ENCODE data around the gene SLC22A13. TPM values are rescaled to one million over a fixed set of nuclear protein-coding genes. Genes with fewer than 3 reads are reported as not detected.

SLC22A13 gene
- polyA plus RNA-seq, 1 experiment = 0.15 TPM

GRCh38 chr3:38250198-38250597 lies 15.4 kb upstream of the SLC22A13 start:
- H3K4me3 ChIP-seq (ENCODE audit: low read depth, low read length) = no peak overlapping the region
- no peaks in the 10 kb centered on the region for H3K27me3 ChIP-seq (ENCODE audit: control insufficient read depth, insufficient read depth, low read length)
- CTCF ChIA-PET = interaction anchor here (1.2 kb wide), 1 partner anchor 134 kb away, joined by 3 read pairs; no protein-coding TSS in a partner anchor
- no peak for DNase-seq (ENCODE audit: low read depth, low spot score)
- H3K27ac ChIP-seq (ENCODE audit: low read depth, low read length) = no peak overlapping the region
- no peak for TF ChIP-seq CTCF (IDR thresholded peaks at IDR 0.05; ENCODE audit: low read depth, low read length)
- no peaks in the 10 kb centered on the region for H3K9me3 ChIP-seq (ENCODE audit: control insufficient read depth, insufficient read depth, low read length)
- POLR2A ChIA-PET = no interaction called here

GRCh38 chr3:38251197-38251596 lies 14.4 kb upstream of the SLC22A13 start:
- no peaks in the 10 kb centered on the region for H3K27me3 ChIP-seq (ENCODE audit: control insufficient read depth, insufficient read depth, low read length)
- no peak for DNase-seq (ENCODE audit: low read depth, low spot score)
- no peak overlapping the region for H3K4me3 ChIP-seq (ENCODE audit: low read depth, low read length)
- POLR2A ChIA-PET = no interaction called here
- TF ChIP-seq CTCF (IDR thresholded peaks at IDR 0.05; ENCODE audit: low read depth, low read length) = no peak
- H3K9me3 ChIP-seq (ENCODE audit: control insufficient read depth, insufficient read depth, low read length) = no peaks in the 10 kb centered on the region
- H3K27ac ChIP-seq (ENCODE audit: low read depth, low read length) = no peak overlapping the region
- CTCF ChIA-PET = interaction anchor here (1.3 kb wide), 1 partner anchor 229 kb away, joined by 5 read pairs; no protein-coding TSS in a partner anchor

GRCh38 chr3:38253704-38254103 lies 11.9 kb upstream of the SLC22A13 start:
- Histone ChIP-seq H3K4me3 (ENCODE audit: low read depth, low read length) (no peak overlapping the region), H3K27me3 (ENCODE audit: control insufficient read depth, insufficient read depth, low read length) (no peaks in the 10 kb centered on the region), H3K9me3 (ENCODE audit: control insufficient read depth, insufficient read depth, low read length) (no peaks in the 10 kb centered on the region), H3K27ac (ENCODE audit: low read depth, low read length) (no peak overlapping the region)
- ChIA-PET POLR2A (no interaction called here), CTCF (no interaction called here)
- no peak for DNase-seq (ENCODE audit: low read depth, low spot score)
- TF ChIP-seq CTCF (IDR thresholded peaks at IDR 0.05; ENCODE audit: low read depth, low read length) = no peak

GRCh38 chr3:38254872-38255271 lies 10.7 kb upstream of the SLC22A13 start:
- no peak for DNase-seq (ENCODE audit: low read depth, low spot score)
- CTCF ChIA-PET = no interaction called here
- POLR2A ChIA-PET = no interaction called here
- Histone ChIP-seq H3K4me3 (ENCODE audit: low read depth, low read length) (no peak overlapping the region), H3K27ac (ENCODE audit: low read depth, low read length) (no peak overlapping the region), H3K27me3 (ENCODE audit: control insufficient read depth, insufficient read depth, low read length) (no peaks in the 10 kb centered on the region), H3K9me3 (ENCODE audit: control insufficient read depth, insufficient read depth, low read length) (no peaks in the 10 kb centered on the region)
- TF ChIP-seq CTCF (IDR thresholded peaks at IDR 0.05; ENCODE audit: low read depth, low read length) = no peak

GRCh38 chr3:38255627-38256026 lies 10.0 kb upstream of the SLC22A13 start:
- POLR2A ChIA-PET = interaction anchor here (1.2 kb wide), 1 partner anchor 118 kb away, joined by 5 read pairs; the partner anchor contains the start of gene ACAA1
- DNase-seq (ENCODE audit: low read depth, low spot score) = no peak
- TF ChIP-seq CTCF (IDR thresholded peaks at IDR 0.05; ENCODE audit: low read depth, low read length) = no peak
- Histone ChIP-seq H3K4me3 (ENCODE audit: low read depth, low read length) (no peak overlapping the region), H3K9me3 (ENCODE audit: control insufficient read depth, insufficient read depth, low read length) (no peaks in the 10 kb centered on the region), H3K27ac (ENCODE audit: low read depth, low read length) (no peak overlapping the region), H3K27me3 (ENCODE audit: control insufficient read depth, insufficient read depth, low read length) (no peaks in the 10 kb centered on the region)
- CTCF ChIA-PET = interaction anchor here (1.4 kb wide), 1 partner anchor 9 kb away, joined by 4 read pairs; no protein-coding TSS in a partner anchor
